GM18867 (cell line): ENCODE results near the gene FLG.
"Not testable (repeated sequence)": the region's sequence is repeated elsewhere in the genome, so short reads cannot be mapped to it uniquely, and the experiment has no call there.

Experiments used
- ATAC-seq: cut with Tn5 transposase; IDR thresholded peaks from one replicate; pipeline ENCODE4 v1.9.1; 2021; ENCODE audit warnings: mild to moderate bottlenecking, moderate library complexity; ENCODE audit not compliant: unreplicated experiment

The FLG gene

DNA sequence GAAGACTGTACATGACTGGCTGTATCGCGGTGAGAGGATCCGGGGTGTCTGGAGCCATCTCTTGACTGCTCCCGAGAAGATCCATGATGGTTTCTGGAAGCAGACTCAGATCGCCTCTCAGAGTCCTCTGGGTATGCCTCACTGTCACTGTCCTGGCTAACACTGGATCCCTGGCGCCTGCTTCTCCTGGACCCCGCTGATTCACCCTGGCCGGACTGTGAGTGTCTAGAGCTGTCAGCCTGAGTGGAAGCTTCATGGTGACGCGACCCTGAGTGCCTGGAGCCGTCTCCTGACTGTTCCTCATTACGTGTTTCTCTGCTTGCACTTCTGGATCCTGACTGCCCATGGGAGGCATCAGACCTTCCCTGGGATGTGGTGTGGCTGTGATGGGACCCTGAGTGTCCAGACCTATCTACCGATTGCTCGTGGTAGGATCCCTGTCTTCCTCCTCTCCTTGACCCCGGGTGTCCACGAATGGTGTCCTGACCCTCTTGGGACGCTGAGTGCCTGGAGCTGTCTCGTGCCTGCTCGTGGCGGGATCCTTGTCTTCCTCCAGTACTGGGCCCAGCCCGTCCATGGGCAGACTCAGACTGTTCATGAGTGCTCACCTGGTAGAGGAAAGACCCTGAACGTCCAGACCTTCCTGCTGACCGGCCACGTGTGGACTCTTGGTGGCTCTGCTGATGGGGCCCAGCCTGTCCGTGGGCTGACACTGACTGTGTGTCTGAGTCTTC lies 21.7 kb downstream of the FLG start:
- ATAC-seq, result not testable (repeated sequence)

DNA sequence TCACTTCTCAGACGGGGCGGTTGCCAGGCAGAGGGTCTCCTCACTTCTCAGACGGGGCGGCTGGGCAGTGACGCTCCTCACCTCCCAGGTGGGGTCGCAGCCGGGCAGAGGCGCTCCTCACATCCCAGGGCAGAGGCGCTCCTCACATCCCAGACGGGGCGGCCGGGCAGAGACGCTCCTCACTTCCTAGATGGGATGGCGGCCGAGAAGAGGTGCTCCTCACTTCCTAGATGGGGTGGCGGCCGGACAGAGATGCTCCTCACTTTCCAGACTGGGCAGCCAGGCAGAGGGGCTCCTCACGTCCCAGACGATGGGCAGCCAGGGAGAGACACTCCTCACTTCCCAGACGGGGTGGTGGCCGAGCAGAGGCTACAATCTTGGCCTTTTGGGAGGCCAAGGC lies 68.6 kb downstream of the FLG start:
- ATAC-seq, result not testable (repeated sequence)
